Peyer's patch (tissue), 4 donors: ENCODE results near the gene SFI1. TPM values are rescaled to one million over a fixed set of nuclear protein-coding genes. Genes with fewer than 3 reads are reported as not detected.

ENCODE experiments used
- DNase-seq, 3 donors: peaks; one replicate each; pipeline ENCODE4 v3.0.0-alpha.2; 2017 to 2019
- H3K27ac ChIP-seq, 4 donors: fragments of 200-600 bp; sonication (generic); one replicate each; pipeline ENCODE4 v1.5.1; 2016 to 2019
- H3K27me3 ChIP-seq, 2 donors: fragments of 200-600 bp; sonication (generic); one replicate each; pipeline ENCODE4 v1.5.1; 2019
- H3K36me3 ChIP-seq, 3 donors: fragments of 200-600 bp; sonication (generic); one replicate each; pipeline ENCODE4 v1.5.1; 2016 to 2019
- H3K4me1 ChIP-seq, 4 donors: fragments of 200-600 bp; sonication (generic); one replicate each; pipeline ENCODE4 v1.5.1; 2016 to 2019
- H3K4me3 ChIP-seq, 4 donors: fragments of 200-600 bp; sonication (generic); 1 replicate in 3 of 4; 2 replicates in 1 of 4; pipeline ENCODE4 v1.5.1; 2016 to 2019; ENCODE audit warnings: mild to moderate bottlenecking in 1 of 4
- H3K9me3 ChIP-seq, 4 donors: fragments of 200-600 bp; sonication (generic); one replicate each; pipeline ENCODE4 v1.5.1; 2016 to 2019; ENCODE audit warnings: mild to moderate bottlenecking in 1 of 4
- CTCF ChIP-seq, 6 experiments: fragments of 450-650 bp in 4 of 6; fragments of 200-600 bp in 2 of 6; sonication (generic) in 1 of 6; IDR thresholded peaks; one replicate each; pipeline ENCODE4 v1.5.1; 2017 to 2019; ENCODE audit warnings: antibody characterized with exemption in 6 of 6, mild to moderate bottlenecking in 3 of 6, moderate library complexity in 1 of 6
- POLR2A ChIP-seq, 2 donors: fragments of 450-650 bp; IDR thresholded peaks; one replicate each; pipeline ENCODE4 v1.5.1; 2017; ENCODE audit warnings: antibody characterized with exemption in 2 of 2, mild to moderate bottlenecking in 2 of 2, moderate library complexity in 2 of 2
- total RNA-seq, 4 donors: library from RNA; depleted of rRNA; stranded (reverse); fragments of >200 nt; gene quantifications; one replicate each; pipeline ENCODE4 v1.1.0, GENCODE V29; 2016

The SFI1 gene
- total RNA-seq, 4 donors from 2014 or later: 124 to 307 (median 198) TPM

- no peak overlapping the region for H3K4me3 ChIP-seq
- H3K27ac ChIP-seq: no peak overlapping the region
- H3K36me3 ChIP-seq: peaks cover 0 to 13% (median 0%) of the 10 kb centered on the region in 3 donors
- no peaks in the 10 kb centered on the region for H3K4me1 ChIP-seq
- no peaks in the 10 kb centered on the region for H3K27me3 ChIP-seq
- TF ChIP-seq POLR2A (IDR thresholded peaks at IDR 0.05): no peak
- no peak for TF ChIP-seq CTCF (IDR thresholded peaks at IDR 0.05)
- no peaks in the 10 kb centered on the region for H3K9me3 ChIP-seq
- no peak for DNase-seq
Observed at GRCh38 chr22:31569126-31569525, 72.8 kb downstream of the SFI1 start.

GRCh38 chr22:31572939-31573338 is 76.6 kb downstream of the SFI1 start:
- no peak overlapping the region for H3K4me3 ChIP-seq
- H3K4me1 ChIP-seq: no peaks in the 10 kb centered on the region
- H3K36me3 ChIP-seq: peaks cover 0 to 31% (median 0%) of the 10 kb centered on the region in 3 donors
- no peaks in the 10 kb centered on the region for H3K9me3 ChIP-seq
- no peak for DNase-seq
- H3K27me3 ChIP-seq: no peaks in the 10 kb centered on the region
- TF ChIP-seq POLR2A (IDR thresholded peaks at IDR 0.05): no peak
- no peak for TF ChIP-seq CTCF (IDR thresholded peaks at IDR 0.05)
- no peak overlapping the region for H3K27ac ChIP-seq

DNA sequence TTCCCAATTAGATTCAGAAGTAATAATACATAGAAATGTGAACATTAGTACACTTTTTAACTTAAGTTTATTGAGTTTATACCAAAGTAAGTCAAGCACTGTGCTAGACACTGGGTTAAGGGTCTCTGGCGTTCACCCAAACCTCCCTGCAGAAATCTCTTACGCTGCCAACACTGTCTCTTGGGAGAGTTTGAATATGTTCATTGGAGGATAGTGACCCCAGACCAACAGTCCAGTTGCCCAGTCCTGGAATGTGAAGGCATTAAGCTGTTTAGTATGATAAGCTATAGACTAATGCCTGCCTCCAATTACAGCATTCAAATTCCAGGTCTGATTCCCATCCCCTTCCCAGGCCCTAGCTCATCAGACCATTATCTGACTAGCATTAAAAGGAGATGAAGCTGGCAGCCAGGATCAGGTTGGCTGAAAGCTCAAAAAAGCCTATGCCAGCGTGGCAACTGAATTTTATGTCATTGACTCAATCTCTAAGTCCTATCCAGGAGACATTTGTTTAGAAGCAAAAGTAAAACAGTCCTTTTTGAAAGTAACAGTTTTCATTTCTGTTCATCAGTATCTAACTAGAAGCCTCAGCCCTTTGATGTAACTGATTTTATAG is 77.8 kb downstream of the SFI1 start:
- H3K4me3 ChIP-seq: no peak overlapping the region
- H3K4me1 ChIP-seq: no peaks in the 10 kb centered on the region
- H3K36me3 ChIP-seq: peaks cover 0 to 31% (median 0%) of the 10 kb centered on the region in 3 donors
- H3K9me3 ChIP-seq: no peaks in the 10 kb centered on the region
- DNase-seq: no peak
- no peaks in the 10 kb centered on the region for H3K27me3 ChIP-seq
- no peak overlapping the region for H3K27ac ChIP-seq
- no peak for TF ChIP-seq CTCF (IDR thresholded peaks at IDR 0.05)
- no peak for TF ChIP-seq POLR2A (IDR thresholded peaks at IDR 0.05)

GRCh38 chr22:31575190-31575589 is 78.9 kb downstream of the SFI1 start:
- TF ChIP-seq CTCF (IDR thresholded peaks at IDR 0.05) (no peak), POLR2A (IDR thresholded peaks at IDR 0.05) (no peak)
- Histone ChIP-seq H3K9me3 (no peaks in the 10 kb centered on the region), H3K27ac (no peak overlapping the region), H3K36me3 (peaks cover 0 to 31% (median 0%) of the 10 kb centered on the region in 3 donors), H3K27me3 (no peaks in the 10 kb centered on the region), H3K4me3 (no peak overlapping the region), H3K4me1 (no peaks in the 10 kb centered on the region)
- no peak for DNase-seq

- no peaks in the 10 kb centered on the region for H3K27me3 ChIP-seq
- no peak overlapping the region for H3K4me3 ChIP-seq
- no peaks in the 10 kb centered on the region for H3K4me1 ChIP-seq
- H3K36me3 ChIP-seq: peaks cover 0 to 31% (median 0%) of the 10 kb centered on the region in 3 donors
- no peak for TF ChIP-seq POLR2A (IDR thresholded peaks at IDR 0.05)
- TF ChIP-seq CTCF (IDR thresholded peaks at IDR 0.05): no peak
- H3K9me3 ChIP-seq: no peaks in the 10 kb centered on the region
- no peak for DNase-seq
- H3K27ac ChIP-seq: no peak overlapping the region
Observed at GRCh38 chr22:31577711-31578110, 81.4 kb downstream of the SFI1 start.
